Measurements from ENCODE around the gene EPS15. TPM values are rescaled to one million over a fixed set of nuclear protein-coding genes. Genes with fewer than 3 reads are reported as not detected.
"Not testable (repeated sequence)": the region's sequence is repeated elsewhere in the genome, so short reads cannot be mapped to it uniquely, and the experiment has no call there.

EPS15 gene
- total RNA-seq, 1 donor from 2014 or later: 120 TPM

DNA sequence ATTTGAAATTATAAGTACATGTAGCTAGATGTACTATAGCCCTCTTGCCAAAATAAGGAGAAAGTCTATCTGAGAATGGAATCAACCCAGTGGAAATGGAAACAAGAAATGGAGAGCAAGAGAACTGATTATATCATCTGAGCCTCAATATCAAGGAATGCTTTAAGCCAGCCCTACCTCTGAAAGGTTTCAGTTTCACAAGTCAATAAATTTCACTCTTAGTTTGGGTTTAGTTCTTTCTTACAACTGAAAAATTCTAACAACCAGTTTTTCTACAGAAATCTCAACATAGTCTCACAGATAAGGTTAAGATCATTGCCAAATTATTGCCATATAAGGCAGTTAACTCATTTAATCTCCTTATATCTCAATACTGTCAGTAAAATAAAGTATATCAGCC, 80.0 kb downstream of the EPS15 start:
- Mint-ChIP-seq H3K4me3 (ENCODE audit: unreplicated experiment) (no peak overlapping the region), H3K4me1 (ENCODE audit: unreplicated experiment) (peaks cover 16% of the 10 kb centered on the region), H3K27me3 (ENCODE audit: unreplicated experiment) (no peaks in the 10 kb centered on the region), H3K36me3 (ENCODE audit: low read depth, unreplicated experiment) (peaks cover 25% of the 10 kb centered on the region), H3K27ac (ENCODE audit: unreplicated experiment) (no peak overlapping the region), H3K9me3 (ENCODE audit: unreplicated experiment) (no peaks in the 10 kb centered on the region)
- TF ChIP-seq, protein P1, sequence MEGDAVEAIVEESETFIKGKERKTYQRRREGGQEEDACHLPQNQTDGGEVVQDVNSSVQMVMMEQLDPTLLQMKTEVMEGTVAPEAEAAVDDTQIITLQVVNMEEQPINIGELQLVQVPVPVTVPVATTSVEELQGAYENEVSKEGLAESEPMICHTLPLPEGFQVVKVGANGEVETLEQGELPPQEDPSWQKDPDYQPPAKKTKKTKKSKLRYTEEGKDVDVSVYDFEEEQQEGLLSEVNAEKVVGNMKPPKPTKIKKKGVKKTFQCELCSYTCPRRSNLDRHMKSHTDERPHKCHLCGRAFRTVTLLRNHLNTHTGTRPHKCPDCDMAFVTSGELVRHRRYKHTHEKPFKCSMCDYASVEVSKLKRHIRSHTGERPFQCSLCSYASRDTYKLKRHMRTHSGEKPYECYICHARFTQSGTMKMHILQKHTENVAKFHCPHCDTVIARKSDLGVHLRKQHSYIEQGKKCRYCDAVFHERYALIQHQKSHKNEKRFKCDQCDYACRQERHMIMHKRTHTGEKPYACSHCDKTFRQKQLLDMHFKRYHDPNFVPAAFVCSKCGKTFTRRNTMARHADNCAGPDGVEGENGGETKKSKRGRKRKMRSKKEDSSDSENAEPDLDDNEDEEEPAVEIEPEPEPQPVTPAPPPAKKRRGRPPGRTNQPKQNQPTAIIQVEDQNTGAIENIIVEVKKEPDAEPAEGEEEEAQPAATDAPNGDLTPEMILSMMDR (IDR thresholded peaks at IDR 0.05; ENCODE audit: unreplicated experiment): no peak
- DNase-seq (ENCODE audit: low spot score): no peak

DNA sequence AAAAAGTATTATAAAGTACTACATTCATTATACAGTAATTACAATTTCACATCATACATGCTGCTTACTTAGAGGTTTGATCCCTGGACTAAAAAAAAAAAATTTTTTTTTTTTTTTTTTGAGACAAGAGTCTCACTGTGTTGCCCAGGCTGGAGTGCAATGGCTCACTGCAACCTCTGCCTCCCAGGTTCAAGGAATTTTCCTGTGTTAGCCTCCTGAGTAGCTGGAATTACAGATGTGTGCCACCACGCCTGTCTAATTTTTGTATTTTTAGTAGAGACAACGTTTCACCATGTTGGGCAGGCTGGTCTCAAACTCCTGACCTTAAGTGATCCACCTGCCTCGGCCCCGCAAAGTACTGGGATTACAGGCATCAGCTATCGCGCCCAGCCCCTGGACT, 81.7 kb downstream of the EPS15 start:
- Mint-ChIP-seq H3K4me1 (ENCODE audit: unreplicated experiment) (peaks cover 29% of the 10 kb centered on the region), H3K36me3 (ENCODE audit: low read depth, unreplicated experiment) (peaks cover 21% of the 10 kb centered on the region)
- H3K27ac Mint-ChIP-seq (ENCODE audit: unreplicated experiment); H3K4me3 Mint-ChIP-seq (ENCODE audit: unreplicated experiment); H3K9me3 Mint-ChIP-seq (ENCODE audit: unreplicated experiment); DNase-seq (ENCODE audit: low spot score); H3K27me3 Mint-ChIP-seq (ENCODE audit: unreplicated experiment): not testable (repeated sequence)

DNA sequence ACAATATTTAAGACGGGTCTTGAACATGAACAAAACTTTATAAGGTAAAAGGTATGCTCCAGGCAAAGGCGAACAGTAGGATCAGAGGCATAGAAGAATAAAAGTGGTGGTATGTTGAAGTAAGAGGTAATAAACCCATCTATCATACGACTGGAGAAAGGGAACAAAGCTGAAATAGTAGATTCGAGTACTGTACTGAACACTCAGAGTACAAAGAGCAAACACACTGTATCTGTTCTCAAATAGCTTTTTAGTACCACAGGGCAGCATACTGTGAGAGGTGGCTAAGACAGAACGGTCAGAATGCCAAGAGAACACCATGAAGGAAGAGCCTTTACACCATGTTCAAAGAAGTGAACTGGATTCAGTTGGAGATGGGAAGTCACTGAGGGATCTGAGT, 83.2 kb downstream of the EPS15 start:
- H3K36me3 Mint-ChIP-seq (ENCODE audit: low read depth, unreplicated experiment): peaks cover 21% of the 10 kb centered on the region
- peaks cover 33% of the 10 kb centered on the region for H3K4me1 Mint-ChIP-seq (ENCODE audit: unreplicated experiment)
- no peaks in the 10 kb centered on the region for H3K9me3 Mint-ChIP-seq (ENCODE audit: unreplicated experiment)
- no peak overlapping the region for H3K4me3 Mint-ChIP-seq (ENCODE audit: unreplicated experiment)
- H3K27ac Mint-ChIP-seq (ENCODE audit: unreplicated experiment): peak overlapping the region; percentile 71
- TF ChIP-seq, protein P1 (IDR thresholded peaks at IDR 0.05; ENCODE audit: unreplicated experiment): no peak
- H3K27me3 Mint-ChIP-seq (ENCODE audit: unreplicated experiment): no peaks in the 10 kb centered on the region
- no peak for DNase-seq (ENCODE audit: low spot score)

GRCh38 chr1:51433972-51434510, 85.0 kb downstream of the EPS15 start:
- H3K27ac Mint-ChIP-seq (ENCODE audit: unreplicated experiment): peak overlapping the region; percentile 90
- H3K9me3 Mint-ChIP-seq (ENCODE audit: unreplicated experiment): no peaks in the 10 kb centered on the region
- TF ChIP-seq, protein P1 (IDR thresholded peaks at IDR 0.05; ENCODE audit: unreplicated experiment): no peak
- H3K36me3 Mint-ChIP-seq (ENCODE audit: low read depth, unreplicated experiment): peaks cover 15% of the 10 kb centered on the region
- peaks cover 39% of the 10 kb centered on the region for H3K4me1 Mint-ChIP-seq (ENCODE audit: unreplicated experiment)
- peak overlapping the region; percentile 54 for H3K4me3 Mint-ChIP-seq (ENCODE audit: unreplicated experiment)
- no peak for DNase-seq (ENCODE audit: low spot score)
- no peaks in the 10 kb centered on the region for H3K27me3 Mint-ChIP-seq (ENCODE audit: unreplicated experiment)

GRCh38 chr1:51433269-51433971, 85.6 kb downstream of the EPS15 start:
- peaks cover 39% of the 10 kb centered on the region for H3K4me1 Mint-ChIP-seq (ENCODE audit: unreplicated experiment)
- TF ChIP-seq, protein P1 (IDR thresholded peaks at IDR 0.05; ENCODE audit: unreplicated experiment): no peak
- peak overlapping the region; percentile 90 for H3K27ac Mint-ChIP-seq (ENCODE audit: unreplicated experiment)
- peaks cover 12% of the 10 kb centered on the region for H3K36me3 Mint-ChIP-seq (ENCODE audit: low read depth, unreplicated experiment)
- DNase-seq (ENCODE audit: low spot score): no peak
- no peaks in the 10 kb centered on the region for H3K9me3 Mint-ChIP-seq (ENCODE audit: unreplicated experiment)
- no peak overlapping the region for H3K4me3 Mint-ChIP-seq (ENCODE audit: unreplicated experiment)
- no peaks in the 10 kb centered on the region for H3K27me3 Mint-ChIP-seq (ENCODE audit: unreplicated experiment)

Data from endothelial cell (in vitro differentiated cells).